ENCODE measurements around the gene CALHM6.

GRCh38 chr6:116433206-116433712 is 27.9 kb upstream of the CALHM6 start:
- no peak for TF ChIP-seq HNF4G (IDR thresholded peaks at IDR 0.05)
- no peak for TF ChIP-seq GABPA (IDR thresholded peaks at IDR 0.05 in 1 of 2, conservative IDR thresholded peaks at IDR 0.05 in 1 of 2)
- no peak for TF ChIP-seq CTCF (IDR thresholded peaks at IDR 0.05; ENCODE audit: low read depth, low read length, missing input control)

Data from liver (tissue), 3 donors.